ENCODE measurements around the gene IPPK.

The IPPK gene

GRCh38 chr9:92613268-92614122 lies 56.4 kb downstream of the IPPK start:
- TF ChIP-seq GATA2 (IDR thresholded peaks at IDR 0.05; ENCODE audit: low read depth, low read length) (no peak), GATA3 (IDR thresholded peaks at IDR 0.05; ENCODE audit: low read depth, low read length) (no peak)

- no peak for TF ChIP-seq GATA2 (IDR thresholded peaks at IDR 0.05; ENCODE audit: low read depth, low read length)
These were observed 57.1 kb downstream of the IPPK start for GRCh38 chr9:92612816-92613215.

- TF ChIP-seq GATA3 (IDR thresholded peaks at IDR 0.05; ENCODE audit: low read depth, low read length): no peak
- TF ChIP-seq GATA2 (IDR thresholded peaks at IDR 0.05; ENCODE audit: low read depth, low read length): no peak
These were observed 57.6 kb downstream of the IPPK start for GRCh38 chr9:92612292-92612691.

- TF ChIP-seq GATA3 (IDR thresholded peaks at IDR 0.05; ENCODE audit: low read depth, low read length): no peak
These were observed 58.2 kb downstream of the IPPK start for GRCh38 chr9:92611621-92612285.

GRCh38 chr9:92610470-92611420 lies 59.2 kb downstream of the IPPK start:
- TF ChIP-seq GATA2 (IDR thresholded peaks at IDR 0.05; ENCODE audit: low read depth, low read length) (no peak), GATA3 (IDR thresholded peaks at IDR 0.05; ENCODE audit: low read depth, low read length) (no peak)

- no peak for TF ChIP-seq GATA2 (IDR thresholded peaks at IDR 0.05; ENCODE audit: low read depth, low read length)
These were observed 61.0 kb downstream of the IPPK start for GRCh38 chr9:92608909-92609445.

- no peak for TF ChIP-seq GATA3 (IDR thresholded peaks at IDR 0.05; ENCODE audit: low read depth, low read length)
These were observed 61.6 kb downstream of the IPPK start for GRCh38 chr9:92608241-92608908.

- no peak for TF ChIP-seq GATA2 (IDR thresholded peaks at IDR 0.05; ENCODE audit: low read depth, low read length)
- TF ChIP-seq GATA3 (IDR thresholded peaks at IDR 0.05; ENCODE audit: low read depth, low read length): no peak
These were observed 62.2 kb downstream of the IPPK start for GRCh38 chr9:92607773-92608172.

- TF ChIP-seq GATA2 (IDR thresholded peaks at IDR 0.05; ENCODE audit: low read depth, low read length) (no peak), GATA3 (IDR thresholded peaks at IDR 0.05; ENCODE audit: low read depth, low read length) (no peak)
These were observed 62.8 kb downstream of the IPPK start for GRCh38 chr9:92607088-92607487.

- TF ChIP-seq GATA2 (IDR thresholded peaks at IDR 0.05; ENCODE audit: low read depth, low read length) (no peak), GATA3 (IDR thresholded peaks at IDR 0.05; ENCODE audit: low read depth, low read length) (no peak)
These were observed 64.7 kb downstream of the IPPK start for GRCh38 chr9:92605224-92605623.

- no peak for TF ChIP-seq GATA2 (IDR thresholded peaks at IDR 0.05; ENCODE audit: low read depth, low read length)
- TF ChIP-seq GATA3 (IDR thresholded peaks at IDR 0.05; ENCODE audit: low read depth, low read length): no peak
These were observed 65.9 kb downstream of the IPPK start for GRCh38 chr9:92603990-92604389.

- no peak for TF ChIP-seq GATA3 (IDR thresholded peaks at IDR 0.05; ENCODE audit: low read depth, low read length)
- TF ChIP-seq GATA2 (IDR thresholded peaks at IDR 0.05; ENCODE audit: low read depth, low read length): no peak
These were observed 66.8 kb downstream of the IPPK start for GRCh38 chr9:92603100-92603499.

- TF ChIP-seq GATA3 (IDR thresholded peaks at IDR 0.05; ENCODE audit: low read depth, low read length) (no peak), GATA2 (IDR thresholded peaks at IDR 0.05; ENCODE audit: low read depth, low read length) (no peak)
These were observed 67.5 kb downstream of the IPPK start for GRCh38 chr9:92602413-92602812.

GRCh38 chr9:92601451-92601850 lies 68.5 kb downstream of the IPPK start:
- no peak for TF ChIP-seq GATA2 (IDR thresholded peaks at IDR 0.05; ENCODE audit: low read depth, low read length)
- TF ChIP-seq GATA3 (IDR thresholded peaks at IDR 0.05; ENCODE audit: low read depth, low read length): no peak
